Measurements from ENCODE around the gene ARAP2.

Gene ARAP2, protein sequence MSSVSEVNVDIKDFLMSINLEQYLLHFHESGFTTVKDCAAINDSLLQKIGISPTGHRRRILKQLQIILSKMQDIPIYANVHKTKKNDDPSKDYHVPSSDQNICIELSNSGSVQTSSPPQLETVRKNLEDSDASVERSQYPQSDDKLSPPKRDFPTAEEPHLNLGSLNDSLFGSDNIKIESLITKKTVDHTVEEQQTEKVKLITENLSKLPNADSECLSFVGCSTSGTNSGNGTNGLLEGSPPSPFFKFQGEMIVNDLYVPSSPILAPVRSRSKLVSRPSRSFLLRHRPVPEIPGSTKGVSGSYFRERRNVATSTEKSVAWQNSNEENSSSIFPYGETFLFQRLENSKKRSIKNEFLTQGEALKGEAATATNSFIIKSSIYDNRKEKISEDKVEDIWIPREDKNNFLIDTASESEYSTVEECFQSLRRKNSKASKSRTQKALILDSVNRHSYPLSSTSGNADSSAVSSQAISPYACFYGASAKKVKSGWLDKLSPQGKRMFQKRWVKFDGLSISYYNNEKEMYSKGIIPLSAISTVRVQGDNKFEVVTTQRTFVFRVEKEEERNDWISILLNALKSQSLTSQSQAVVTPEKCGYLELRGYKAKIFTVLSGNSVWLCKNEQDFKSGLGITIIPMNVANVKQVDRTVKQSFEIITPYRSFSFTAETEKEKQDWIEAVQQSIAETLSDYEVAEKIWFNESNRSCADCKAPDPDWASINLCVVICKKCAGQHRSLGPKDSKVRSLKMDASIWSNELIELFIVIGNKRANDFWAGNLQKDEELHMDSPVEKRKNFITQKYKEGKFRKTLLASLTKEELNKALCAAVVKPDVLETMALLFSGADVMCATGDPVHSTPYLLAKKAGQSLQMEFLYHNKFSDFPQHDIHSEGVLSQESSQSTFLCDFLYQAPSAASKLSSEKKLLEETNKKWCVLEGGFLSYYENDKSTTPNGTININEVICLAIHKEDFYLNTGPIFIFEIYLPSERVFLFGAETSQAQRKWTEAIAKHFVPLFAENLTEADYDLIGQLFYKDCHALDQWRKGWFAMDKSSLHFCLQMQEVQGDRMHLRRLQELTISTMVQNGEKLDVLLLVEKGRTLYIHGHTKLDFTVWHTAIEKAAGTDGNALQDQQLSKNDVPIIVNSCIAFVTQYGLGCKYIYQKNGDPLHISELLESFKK (N-terminal part only)

GRCh38 chr4:36244257-36245082 lies at the start of gene ARAP2:
Gene ARAP2, minus strand, starts transcription at chr4:36244514. Its CDS starts 15,028 bp downstream, at chr4:36229486.
- DNase-seq, result no peak

DNA sequence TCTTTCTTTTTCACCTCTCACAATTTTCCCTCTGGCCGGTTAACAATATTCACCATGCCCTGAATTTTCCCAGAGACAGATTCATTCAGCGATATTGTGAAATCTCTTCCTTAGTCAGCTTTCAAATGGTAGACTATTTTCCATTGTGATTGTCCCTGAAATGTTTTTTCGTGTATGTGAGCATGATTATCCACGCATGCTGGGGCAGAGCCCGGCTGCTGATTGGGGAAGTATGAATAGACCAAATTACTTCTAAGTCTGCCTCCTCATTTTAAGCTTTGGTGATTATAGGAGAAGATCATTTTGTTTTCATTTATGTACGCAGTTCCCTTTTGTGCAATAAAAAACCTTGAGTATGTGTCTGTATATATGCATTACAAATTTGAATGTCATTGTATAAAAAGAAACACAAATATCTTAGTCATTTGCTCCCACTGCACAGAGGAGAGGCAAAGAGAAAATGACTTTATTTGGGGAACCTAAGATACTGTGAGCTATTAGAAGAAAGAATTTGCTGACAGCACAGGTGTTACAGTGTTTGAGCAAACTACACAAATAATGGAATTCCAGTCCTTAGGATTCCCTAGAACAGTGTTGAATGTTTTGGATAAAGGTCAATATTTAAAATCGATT lies 48.4 kb upstream of the ARAP2 start:
- DNase-seq, result no peak

DNA sequence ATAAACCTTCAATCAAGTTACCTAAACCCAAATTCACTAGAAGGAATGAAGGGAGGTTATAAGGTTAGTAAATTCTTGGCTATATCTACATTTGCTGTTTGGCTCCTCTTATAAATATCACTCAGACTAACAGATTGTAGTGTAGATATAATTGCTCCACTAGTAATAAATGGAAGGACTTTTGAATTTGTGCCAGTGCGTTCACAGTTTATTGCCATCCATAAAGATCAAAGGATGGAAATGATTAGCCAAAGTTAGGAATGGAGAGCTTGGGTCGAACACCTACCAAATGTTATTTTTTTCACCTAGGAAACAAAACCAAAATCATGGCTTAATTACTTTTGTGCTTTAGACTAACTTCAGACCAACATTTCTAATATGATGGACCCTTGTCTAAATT lies 46.3 kb upstream of the ARAP2 start:
- no peak for DNase-seq

- no peak for DNase-seq
Measured at GRCh38 chr4:36288731-36289426, 44.6 kb upstream of the ARAP2 start.

DNA sequence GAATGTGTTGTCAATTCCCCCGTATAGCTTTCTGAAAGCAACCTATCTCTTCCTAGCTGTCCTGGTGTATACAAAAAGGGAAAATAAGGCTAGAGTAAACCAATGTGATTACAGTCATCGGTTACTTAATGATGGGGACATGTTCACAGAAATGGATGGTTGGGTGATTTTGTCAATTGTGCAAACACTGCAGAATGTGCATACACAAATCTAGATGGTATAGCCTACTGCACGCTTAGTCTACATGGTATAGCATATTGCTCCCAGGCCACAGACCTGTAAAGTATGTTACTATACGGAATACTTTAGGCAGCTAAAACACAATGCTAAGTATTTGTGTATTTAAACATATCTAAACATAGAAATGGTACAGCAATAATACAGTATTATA lies 42.2 kb upstream of the ARAP2 start:
- no peak for DNase-seq

- DNase-seq, result no peak
Measured at GRCh38 chr4:36285784-36286480, 41.6 kb upstream of the ARAP2 start.

DNA sequence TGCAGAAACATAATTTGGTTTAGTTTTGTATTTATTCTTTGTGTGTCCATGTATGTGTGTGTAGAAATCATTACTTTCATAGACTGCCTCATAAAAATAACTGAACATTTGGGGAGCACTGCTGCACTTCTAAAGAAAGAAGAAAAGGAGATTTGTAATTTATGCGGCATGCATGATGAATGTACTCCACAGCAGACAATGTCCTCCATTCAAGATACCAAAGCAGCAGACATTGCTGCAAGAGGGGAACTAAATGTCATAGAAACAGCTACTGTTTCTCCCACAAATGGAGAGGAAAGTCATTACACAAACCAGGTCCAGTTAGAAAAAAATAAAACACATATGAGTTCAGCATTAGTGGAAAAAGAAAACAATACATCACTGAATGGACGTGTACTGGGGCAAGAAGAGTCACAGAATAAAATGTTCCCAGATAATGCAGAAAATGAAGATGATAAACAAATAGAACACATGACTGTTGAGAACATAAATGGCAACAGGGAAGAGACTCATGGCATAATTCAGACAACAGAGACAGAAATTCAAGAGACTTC lies 39.7 kb upstream of the ARAP2 start:
- no peak for DNase-seq

- no peak for DNase-seq
Measured at GRCh38 chr4:36282503-36283030, 38.3 kb upstream of the ARAP2 start.

GRCh38 chr4:36281384-36282106 lies 37.2 kb upstream of the ARAP2 start, which contains the start of gene DTHD1:
Gene DTHD1, plus strand, starts transcription at chr4:36281616. Its CDS starts 143 bp downstream, at chr4:36281759.
- DNase-seq, result no peak

- no peak for DNase-seq
Measured at GRCh38 chr4:36280555-36280954, 36.2 kb upstream of the ARAP2 start.

GRCh38 chr4:36278789-36279188 lies 34.5 kb upstream of the ARAP2 start:
- no peak for DNase-seq

- no peak for DNase-seq
Measured at GRCh38 chr4:36277533-36277932, 33.2 kb upstream of the ARAP2 start.

GRCh38 chr4:36274158-36274557 lies 29.8 kb upstream of the ARAP2 start:
- DNase-seq, result no peak

GRCh38 chr4:36273276-36273675 lies 29.0 kb upstream of the ARAP2 start:
- DNase-seq, result no peak

DNA sequence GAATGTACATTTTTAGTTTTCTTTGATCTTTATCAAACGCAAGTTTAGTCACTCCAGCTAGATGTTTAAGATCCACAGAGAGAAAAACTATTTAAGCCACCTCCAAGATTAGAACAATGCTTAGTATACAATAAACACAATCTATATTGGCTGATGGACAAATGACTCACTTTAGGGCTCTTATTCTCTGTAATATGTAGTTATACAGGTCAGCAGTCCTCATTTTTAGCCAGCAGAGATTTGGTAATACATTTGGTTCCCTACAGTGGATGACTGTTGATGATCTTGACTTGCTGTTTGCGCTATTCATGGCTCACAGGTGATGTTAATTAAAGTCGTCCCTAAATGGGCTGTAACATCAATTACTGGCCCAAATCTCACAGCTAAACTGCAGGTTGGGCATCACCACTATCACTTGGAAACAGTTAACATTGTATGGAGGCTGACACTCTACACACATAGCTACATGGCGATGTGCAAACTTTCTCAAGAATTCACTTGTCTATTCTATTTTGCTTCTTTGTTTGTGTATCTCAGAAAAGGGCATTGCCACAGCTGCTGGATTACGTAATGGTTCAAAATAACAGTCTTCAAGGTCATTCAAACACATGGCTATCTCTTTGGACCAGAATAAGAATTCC lies 25.3 kb upstream of the ARAP2 start:
- no peak for DNase-seq

DNA sequence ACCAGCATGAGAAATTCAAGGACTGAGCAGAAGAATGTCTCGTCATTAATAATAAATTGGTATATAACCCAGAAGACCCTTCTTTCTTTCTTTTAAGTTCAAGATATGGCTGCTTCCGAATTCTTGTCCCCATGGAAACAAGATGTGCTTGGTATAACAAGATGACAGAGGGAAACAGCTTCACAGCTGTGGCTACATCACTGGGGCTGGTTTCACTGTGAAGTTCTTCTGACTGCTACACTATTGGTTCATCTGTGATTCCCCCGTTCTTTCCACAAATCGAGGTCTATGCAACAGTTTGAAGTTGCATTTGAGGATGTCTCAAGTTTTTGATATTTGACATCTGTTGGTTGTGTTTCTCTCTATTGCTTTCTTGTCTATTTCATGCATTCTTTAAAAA lies 24.8 kb upstream of the ARAP2 start:
- DNase-seq, result no peak

DNA sequence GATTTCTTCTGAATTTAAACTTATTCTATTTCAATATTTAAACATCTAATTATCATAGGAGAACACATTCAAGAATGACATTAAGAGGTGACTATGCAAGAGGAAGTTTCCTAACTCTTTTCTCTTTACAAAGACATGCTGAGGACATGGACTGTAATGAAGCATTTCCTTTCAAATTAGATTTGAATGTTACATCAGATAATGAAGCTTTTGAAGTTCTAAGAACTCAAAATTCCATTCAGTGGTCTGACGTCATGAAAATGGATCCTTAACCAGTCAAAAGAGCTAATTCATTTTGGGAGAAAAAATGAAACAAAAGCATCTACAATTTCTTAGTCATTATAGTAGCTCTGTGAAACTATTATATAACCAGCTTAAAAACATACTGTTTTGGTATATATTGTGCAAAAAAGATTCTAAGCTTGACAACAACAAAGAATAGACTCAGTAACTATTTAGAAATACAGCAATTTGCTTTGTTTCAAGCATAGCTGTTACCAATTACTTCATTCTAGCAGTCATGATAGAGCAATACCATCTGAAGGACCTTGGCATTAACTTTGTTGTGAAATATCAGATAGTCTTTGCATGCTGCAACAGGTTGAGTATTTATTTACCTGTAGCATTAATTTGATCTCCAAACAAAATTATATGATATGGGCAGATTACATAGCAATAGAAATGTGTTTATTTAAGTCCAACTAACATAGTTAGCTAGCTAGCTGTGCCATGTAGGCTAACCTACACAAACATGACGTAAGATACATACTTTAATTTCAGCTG lies 23.4 kb upstream of the ARAP2 start:
- DNase-seq, result no peak

Measured in NCI-H2227 treated with DMSO at 0.1 percent for 48 hours (cell line).